Umbilical cord (tissue), 2 donors: ENCODE results near the gene ZNF837. TPM values are rescaled to one million over a fixed set of nuclear protein-coding genes. Genes with fewer than 3 reads are reported as not detected.

ENCODE experiments used
- DNase-seq: peaks from one replicate; pipeline ENCODE4 v3.0.0-alpha.2; 2015; ENCODE audit warnings: low spot score
- total RNA-seq: library from RNA; depleted of rRNA; stranded (reverse); fragments of >200 nt; gene quantifications from one replicate; pipeline ENCODE4 v1.2.3, GENCODE V29; 2014; ENCODE audit warnings: low replicate concordance; ENCODE audit not compliant: insufficient read depth

The ZNF837 gene
- total RNA-seq, 1 donor from 2014 or later, result 3.4 TPM

DNA sequence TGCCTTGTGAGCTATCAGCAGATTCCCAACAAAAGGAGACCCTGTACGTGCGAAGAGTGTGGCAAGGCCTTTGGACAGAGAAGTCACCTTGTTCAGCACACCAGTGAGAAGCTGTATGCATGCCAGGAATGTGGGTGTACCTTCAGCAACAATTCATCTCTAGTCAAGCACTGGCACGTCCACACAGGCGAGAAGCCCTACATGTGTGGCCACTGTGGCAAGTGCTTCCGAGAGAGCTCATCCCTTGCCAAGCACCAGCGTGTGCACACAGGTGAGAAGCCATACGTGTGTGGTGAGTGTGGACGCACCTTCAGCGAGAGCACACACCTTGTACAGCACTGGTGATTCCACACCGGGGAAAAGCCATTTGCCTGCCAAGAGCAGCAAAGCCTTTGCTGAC, 61.6 kb downstream of the ZNF837 start:
- no peak for DNase-seq

DNA sequence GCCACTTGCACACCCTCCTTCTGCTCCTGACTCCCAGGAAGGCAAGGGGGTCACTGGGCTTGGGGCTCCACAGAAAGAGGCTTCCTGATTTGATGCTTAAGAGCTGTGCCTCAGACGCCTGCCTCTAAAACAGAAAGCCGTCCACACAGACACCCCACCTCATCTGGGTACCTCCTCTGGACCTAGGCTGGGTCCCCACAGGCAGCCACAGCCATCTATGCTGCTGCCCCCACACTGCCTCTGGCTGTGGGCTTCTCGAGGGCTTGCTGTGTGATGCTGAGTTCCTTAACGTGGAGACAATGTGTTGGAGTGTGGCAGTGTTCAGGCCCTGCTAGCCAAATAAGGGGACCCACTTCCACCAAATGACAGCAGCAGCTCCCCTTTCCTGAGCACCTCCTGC, 62.5 kb downstream of the ZNF837 start:
- DNase-seq, result no peak

Other genes starting within 250 kb of the ZNF837 start
- 11.8 TPM for gene ZNF329, start 230.2 kb downstream of the ZNF837 start, total RNA-seq
- gene ZNF274, start 198.0 kb downstream of the ZNF837 start, total RNA-seq, result 14.7 TPM
- gene ZNF544, start 152.1 kb downstream of the ZNF837 start, total RNA-seq, result 29.6 TPM
- 5.3 TPM for gene ZNF8, start 102.1 kb downstream of the ZNF837 start, total RNA-seq
- 43.3 TPM for gene ERVK3-1, start 75.7 kb downstream of the ZNF837 start, total RNA-seq
- gene ZSCAN22, start 54.0 kb downstream of the ZNF837 start, total RNA-seq, result 2.9 TPM
- 4.1 TPM for gene A1BG, start 27.5 kb downstream of the ZNF837 start, total RNA-seq
- gene ZNF497, start 18.3 kb downstream of the ZNF837 start, total RNA-seq, result 1.7 TPM
- gene RPS5, start 6.2 kb upstream of the ZNF837 start, total RNA-seq, result 1,414 TPM
- 0.72 TPM for gene RNF225, start 14.6 kb upstream of the ZNF837 start, total RNA-seq
- gene ZNF584, start 27.6 kb upstream of the ZNF837 start, total RNA-seq, result 6.0 TPM
- gene ZNF132, start 59.1 kb upstream of the ZNF837 start, total RNA-seq, result 24.8 TPM
- 16.4 TPM for gene ZNF324B, start 70.6 kb upstream of the ZNF837 start, total RNA-seq
- 16.1 TPM for gene ZNF324, start 86.0 kb upstream of the ZNF837 start, total RNA-seq
- 7.0 TPM for gene ZNF446, start 95.3 kb upstream of the ZNF837 start, total RNA-seq
- 7.2 TPM for gene SLC27A5, start 131.0 kb upstream of the ZNF837 start, total RNA-seq
- 1.2 TPM for gene ZBTB45, start 138.8 kb upstream of the ZNF837 start, total RNA-seq
- 150 TPM for gene TRIM28, start 163.0 kb upstream of the ZNF837 start, total RNA-seq
- gene CHMP2A, start 174.1 kb upstream of the ZNF837 start, total RNA-seq, result 92.5 TPM
- 32.7 TPM for gene UBE2M, start 177.6 kb upstream of the ZNF837 start, total RNA-seq
- 11.1 TPM for gene MZF1, start 192.3 kb upstream of the ZNF837 start, total RNA-seq